ENCODE measurements around the gene PAX5.

The PAX5 gene

GRCh38 chr9:36798350-36799065 is 235.6 kb downstream of the PAX5 start:
- Histone ChIP-seq H3K4me2 (no peak overlapping the region), H3K27ac (no peak overlapping the region), H3K9ac (no peak overlapping the region), H3K36me3 (no peaks in the 10 kb centered on the region), H4K20me1 (no peaks in the 10 kb centered on the region), H3K27me3 (no peaks in the 10 kb centered on the region), H3K4me3 (no peak overlapping the region), H3K9me3 (replicated peaks in 1 of 11) (peaks cover 5 to 13% (median 9%) of the 10 kb centered on the region in 11 experiments), H3K4me1 (peaks cover 15 to 21% (median 18%) of the 10 kb centered on the region in 10 experiments)
- no peak for TF ChIP-seq Cebpa-rat (IDR thresholded peaks at IDR 0.05)

GRCh38 chr9:36797471-36798220 is 236.4 kb downstream of the PAX5 start:
- Histone ChIP-seq H3K4me1 (peaks cover 6 to 12% (median 9%) of the 10 kb centered on the region in 10 experiments; a peak in 19 of 20 replicates), H3K27me3 (no peaks in the 10 kb centered on the region), H4K20me1 (no peaks in the 10 kb centered on the region), H3K9me3 (replicated peaks in 1 of 11) (peaks cover 12 to 21% (median 17%) of the 10 kb centered on the region in 11 experiments), H3K4me2 (no peak overlapping the region), H3K4me3 (no peak overlapping the region), H3K9ac (no peak overlapping the region), H3K27ac (no peak overlapping the region), H3K36me3 (no peaks in the 10 kb centered on the region)
- TF ChIP-seq Cebpa-rat (IDR thresholded peaks at IDR 0.05): no peak

DNA sequence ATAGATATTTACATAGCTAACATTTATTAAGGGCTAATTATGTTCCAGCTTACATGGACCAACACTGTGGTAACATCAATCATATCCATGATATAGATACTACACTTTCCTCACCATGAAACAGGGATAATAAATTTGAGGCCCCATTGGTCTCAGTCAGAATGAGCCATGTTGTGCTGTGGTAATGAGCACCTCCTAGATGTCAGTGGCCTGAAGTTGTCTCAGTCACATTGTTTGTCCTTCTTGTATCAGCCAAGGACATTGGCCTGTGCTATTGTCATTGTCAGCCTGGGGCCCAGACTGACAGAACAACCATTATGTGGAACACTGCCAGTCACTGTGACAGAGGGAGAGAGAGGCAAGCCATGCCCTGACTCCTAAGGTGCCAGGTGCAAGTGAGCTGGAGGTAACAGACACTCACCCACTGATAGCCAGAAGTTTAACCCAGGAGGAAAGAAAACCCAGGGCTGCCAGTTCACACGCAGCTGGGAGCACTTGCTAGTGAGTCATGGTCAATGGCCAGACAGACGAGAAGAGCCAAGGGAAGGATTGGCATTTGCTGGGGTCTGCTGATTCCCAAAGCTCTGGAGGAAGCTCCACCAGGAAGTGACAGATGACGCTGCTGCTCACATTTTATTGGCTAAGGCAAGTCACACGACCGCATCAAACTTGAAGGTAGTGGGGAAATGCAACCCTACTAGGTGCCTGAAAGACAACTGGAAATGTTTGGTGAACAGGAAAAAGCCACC is 237.2 kb downstream of the PAX5 start:
- no peaks in the 10 kb centered on the region for H4K20me1 ChIP-seq
- no peak overlapping the region for H3K9ac ChIP-seq
- no peaks in the 10 kb centered on the region for H3K36me3 ChIP-seq
- H3K9me3 ChIP-seq (replicated peaks in 1 of 11): peaks cover 12 to 27% (median 17%) of the 10 kb centered on the region in 11 experiments
- H3K4me2 ChIP-seq: no peak overlapping the region
- H3K27ac ChIP-seq: no peak overlapping the region
- H3K4me1 ChIP-seq: peaks cover 0 to 4% (median 1%) of the 10 kb centered on the region in 10 experiments; a peak in 14 of 20 replicates
- H3K27me3 ChIP-seq: no peaks in the 10 kb centered on the region
- no peak for TF ChIP-seq Cebpa-rat (IDR thresholded peaks at IDR 0.05)
- H3K4me3 ChIP-seq: no peak overlapping the region

GRCh38 chr9:36794461-36794860 is 239.6 kb downstream of the PAX5 start:
- Histone ChIP-seq H4K20me1 (no peaks in the 10 kb centered on the region), H3K4me1 (no peaks in the 10 kb centered on the region), H3K36me3 (no peaks in the 10 kb centered on the region), H3K27ac (no peak overlapping the region), H3K27me3 (no peaks in the 10 kb centered on the region), H3K4me2 (no peak overlapping the region), H3K4me3 (no peak overlapping the region), H3K9me3 (replicated peaks in 1 of 11) (peaks cover 12 to 27% (median 17%) of the 10 kb centered on the region in 11 experiments), H3K9ac (no peak overlapping the region)
- TF ChIP-seq Cebpa-rat (IDR thresholded peaks at IDR 0.05): no peak

DNA sequence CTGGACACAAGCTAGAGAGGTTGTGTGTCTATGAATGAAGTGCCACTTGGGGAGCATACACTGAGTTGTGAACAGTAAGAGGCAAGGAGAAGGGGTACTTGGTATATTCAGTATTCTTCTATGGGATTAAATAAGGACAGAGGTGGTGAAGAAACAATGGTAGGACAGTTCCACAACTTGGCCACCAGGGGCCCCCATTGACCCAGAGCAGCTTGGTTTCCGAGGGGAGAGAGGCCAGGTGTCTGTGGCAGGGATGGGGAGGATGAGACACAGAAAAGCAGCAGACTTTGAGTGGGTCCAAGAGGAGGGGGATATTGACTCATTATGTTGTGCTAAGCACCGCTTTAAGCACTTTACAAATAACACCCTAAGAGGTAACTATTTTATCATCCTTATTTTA is 240.8 kb downstream of the PAX5 start:
- peaks cover 12 to 27% (median 17%) of the 10 kb centered on the region in 11 experiments for H3K9me3 ChIP-seq (replicated peaks in 1 of 11)
- no peak for TF ChIP-seq Cebpa-rat (IDR thresholded peaks at IDR 0.05)
- no peak overlapping the region for H3K4me3 ChIP-seq

GRCh38 chr9:36791222-36791950 is 242.7 kb downstream of the PAX5 start:
- TF ChIP-seq Cebpa-rat (IDR thresholded peaks at IDR 0.05): no peak

More for the DNA sequence above, 240.8 kb downstream of the PAX5 start:
- H3K27ac ChIP-seq: no peak overlapping the region
- no peaks in the 10 kb centered on the region for H3K27me3 ChIP-seq
- H3K9ac ChIP-seq: no peak overlapping the region
- H3K36me3 ChIP-seq: no peaks in the 10 kb centered on the region
- H3K4me1 ChIP-seq: no peaks in the 10 kb centered on the region
- H4K20me1 ChIP-seq: no peaks in the 10 kb centered on the region
- no peak overlapping the region for H3K4me2 ChIP-seq

GRCh38 chr9:36789886-36790285 is 244.2 kb downstream of the PAX5 start:
- Histone ChIP-seq H3K27me3 (no peaks in the 10 kb centered on the region), H4K20me1 (no peaks in the 10 kb centered on the region), H3K36me3 (no peaks in the 10 kb centered on the region)

More at GRCh38 chr9:36791222-36791950, 242.7 kb downstream of the PAX5 start:
- Histone ChIP-seq H3K9me3 (replicated peaks in 1 of 11) (peaks cover 12 to 27% (median 17%) of the 10 kb centered on the region in 11 experiments), H3K27ac (no peak overlapping the region), H3K36me3 (no peaks in the 10 kb centered on the region), H3K4me1 (peaks cover 0 to 7% (median 0%) of the 10 kb centered on the region in 10 experiments; a peak in 4 of 20 replicates), H3K27me3 (no peaks in the 10 kb centered on the region), H3K4me3 (no peak overlapping the region), H3K4me2 (no peak overlapping the region), H3K9ac (no peak overlapping the region), H4K20me1 (no peaks in the 10 kb centered on the region)

DNA sequence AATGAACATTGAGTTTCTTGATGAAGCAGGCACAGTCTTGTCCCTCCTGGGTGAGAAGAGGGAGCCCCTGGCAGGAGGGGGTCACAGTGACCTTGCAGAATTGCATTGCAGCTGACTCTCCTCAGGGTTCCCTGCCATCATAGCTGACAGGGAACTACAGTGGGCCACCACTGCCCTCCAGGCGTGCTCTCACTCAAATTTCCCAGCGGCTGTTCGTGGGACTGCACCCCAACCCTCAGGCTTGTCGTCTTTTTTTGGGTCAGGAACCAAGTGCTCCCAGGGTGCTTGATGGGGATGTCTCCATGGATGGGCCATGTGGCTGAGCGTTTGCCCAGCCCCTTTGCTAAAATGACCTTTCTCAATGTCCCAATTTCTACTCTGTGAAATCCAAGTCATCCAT is 245.5 kb downstream of the PAX5 start:
- Histone ChIP-seq H3K9ac (no peak overlapping the region), H3K4me3 (no peak overlapping the region), H3K27me3 (no peaks in the 10 kb centered on the region), H3K4me1 (peaks cover 0 to 7% (median 0%) of the 10 kb centered on the region in 10 experiments; a peak in 4 of 20 replicates), H3K4me2 (no peak overlapping the region), H4K20me1 (no peaks in the 10 kb centered on the region), H3K9me3 (replicated peaks in 1 of 11) (peaks cover 7 to 14% (median 8%) of the 10 kb centered on the region in 11 experiments), H3K36me3 (no peaks in the 10 kb centered on the region), H3K27ac (no peak overlapping the region)
- TF ChIP-seq Cebpa-rat (IDR thresholded peaks at IDR 0.05): no peak

More at GRCh38 chr9:36789886-36790285, 244.2 kb downstream of the PAX5 start:
- Histone ChIP-seq H3K9ac (no peak overlapping the region), H3K9me3 (replicated peaks in 1 of 11) (peaks cover 12 to 27% (median 17%) of the 10 kb centered on the region in 11 experiments), H3K27ac (no peak overlapping the region), H3K4me3 (no peak overlapping the region), H3K4me1 (peaks cover 0 to 7% (median 0%) of the 10 kb centered on the region in 10 experiments; a peak in 4 of 20 replicates), H3K4me2 (no peak overlapping the region)
- no peak for TF ChIP-seq Cebpa-rat (IDR thresholded peaks at IDR 0.05)
